Choroid plexus epithelial cell (primary cell): ENCODE measurements around the gene POP4.

Source experiments
- DNase-seq: peaks from one replicate; pipeline ENCODE4 v3.0.0-alpha.2; 2010; ENCODE audit warnings: low read depth
- H3K4me3 ChIP-seq: 2 replicates; pipeline ENCODE4 v1.5.1; 2011; ENCODE audit warnings: low read depth, mild to moderate bottlenecking, control low read depth, low read length, moderate library complexity
- TF ChIP-seq, protein P1 (sequence below): conservative IDR thresholded peaks from 2 replicates; pipeline ENCODE4 v1.5.1; 2011; ENCODE audit warnings: low read depth, mild to moderate bottlenecking, control low read depth, inconsistent platforms, low read length, moderate library complexity

Gene POP4

DNA sequence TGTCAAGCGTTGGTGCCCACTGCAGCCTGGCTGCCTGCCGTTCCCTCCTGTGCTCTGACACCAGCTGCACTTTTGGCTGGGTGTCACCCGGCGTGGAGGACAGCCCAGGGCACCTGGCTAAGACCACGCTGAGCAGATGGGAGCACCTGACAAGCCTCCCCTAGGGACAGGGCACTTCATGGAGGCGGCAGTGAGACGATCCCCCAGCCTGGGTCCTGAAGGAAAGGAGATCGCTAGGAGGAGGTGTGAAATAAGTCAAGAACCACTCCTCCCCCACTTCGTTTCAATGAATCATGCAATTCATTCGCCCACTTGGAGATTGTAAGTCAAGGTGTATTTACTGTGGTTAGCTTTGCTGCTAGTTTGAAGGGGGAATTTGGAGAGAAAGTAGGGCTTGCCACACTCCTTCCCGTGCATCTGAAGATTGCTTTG is 41.5 kb upstream of the POP4 start:
- no peak overlapping the region for H3K4me3 ChIP-seq
- TF ChIP-seq, protein P1, sequence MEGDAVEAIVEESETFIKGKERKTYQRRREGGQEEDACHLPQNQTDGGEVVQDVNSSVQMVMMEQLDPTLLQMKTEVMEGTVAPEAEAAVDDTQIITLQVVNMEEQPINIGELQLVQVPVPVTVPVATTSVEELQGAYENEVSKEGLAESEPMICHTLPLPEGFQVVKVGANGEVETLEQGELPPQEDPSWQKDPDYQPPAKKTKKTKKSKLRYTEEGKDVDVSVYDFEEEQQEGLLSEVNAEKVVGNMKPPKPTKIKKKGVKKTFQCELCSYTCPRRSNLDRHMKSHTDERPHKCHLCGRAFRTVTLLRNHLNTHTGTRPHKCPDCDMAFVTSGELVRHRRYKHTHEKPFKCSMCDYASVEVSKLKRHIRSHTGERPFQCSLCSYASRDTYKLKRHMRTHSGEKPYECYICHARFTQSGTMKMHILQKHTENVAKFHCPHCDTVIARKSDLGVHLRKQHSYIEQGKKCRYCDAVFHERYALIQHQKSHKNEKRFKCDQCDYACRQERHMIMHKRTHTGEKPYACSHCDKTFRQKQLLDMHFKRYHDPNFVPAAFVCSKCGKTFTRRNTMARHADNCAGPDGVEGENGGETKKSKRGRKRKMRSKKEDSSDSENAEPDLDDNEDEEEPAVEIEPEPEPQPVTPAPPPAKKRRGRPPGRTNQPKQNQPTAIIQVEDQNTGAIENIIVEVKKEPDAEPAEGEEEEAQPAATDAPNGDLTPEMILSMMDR, result no peak
- no peak for DNase-seq

DNA sequence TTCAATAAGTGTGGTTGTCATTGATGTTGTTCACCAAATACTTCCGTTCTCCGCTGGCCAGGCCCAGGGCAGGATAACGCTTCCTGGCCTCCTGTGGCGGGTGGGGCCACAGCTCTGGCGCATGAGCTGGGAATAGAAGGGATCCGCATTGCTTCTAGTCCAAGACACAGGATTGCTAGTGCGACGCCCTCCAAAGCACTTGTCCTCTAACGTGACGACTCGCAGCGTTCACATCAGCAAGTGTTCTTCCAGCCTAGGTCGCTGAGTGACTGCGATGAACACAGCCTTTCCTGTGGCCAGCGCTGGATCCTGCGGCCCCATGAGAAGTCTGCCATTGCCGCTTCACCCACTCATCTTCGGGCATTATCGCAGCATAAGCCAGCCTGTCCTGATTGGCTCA is 40.9 kb upstream of the POP4 start:
- DNase-seq, result no peak
- H3K4me3 ChIP-seq, result no peak overlapping the region
- TF ChIP-seq, protein P1, result no peak

DNA sequence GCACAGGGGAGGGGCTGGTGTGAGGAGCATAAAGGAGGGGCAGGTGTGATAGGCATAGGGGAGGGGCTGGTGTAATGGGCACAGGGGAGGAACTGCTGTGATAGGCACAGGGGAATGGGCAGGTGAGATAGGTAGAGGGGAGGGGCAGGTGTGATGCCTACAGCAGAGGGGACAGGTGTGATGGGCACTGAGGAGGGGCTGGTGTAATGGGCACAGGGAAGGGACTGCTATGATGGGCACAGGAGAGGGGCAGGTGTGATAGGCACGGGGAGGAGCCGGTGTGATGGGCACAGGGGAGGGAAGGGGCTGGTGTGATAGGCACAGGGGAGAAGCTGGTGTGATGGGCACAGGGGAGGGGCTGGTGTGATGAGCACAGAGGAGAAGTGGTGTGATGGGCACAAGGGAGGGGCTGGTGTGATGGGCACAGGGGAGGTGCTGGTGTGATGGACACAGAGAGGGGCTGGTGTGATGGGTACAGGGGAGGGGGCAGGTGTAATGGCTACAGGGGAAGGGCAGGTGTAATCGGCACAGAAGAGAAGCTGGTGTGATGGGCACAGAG is 39.5 kb upstream of the POP4 start:
- H3K4me3 ChIP-seq, result no peak overlapping the region
- DNase-seq, result no peak
- TF ChIP-seq, protein P1, result no peak

DNA sequence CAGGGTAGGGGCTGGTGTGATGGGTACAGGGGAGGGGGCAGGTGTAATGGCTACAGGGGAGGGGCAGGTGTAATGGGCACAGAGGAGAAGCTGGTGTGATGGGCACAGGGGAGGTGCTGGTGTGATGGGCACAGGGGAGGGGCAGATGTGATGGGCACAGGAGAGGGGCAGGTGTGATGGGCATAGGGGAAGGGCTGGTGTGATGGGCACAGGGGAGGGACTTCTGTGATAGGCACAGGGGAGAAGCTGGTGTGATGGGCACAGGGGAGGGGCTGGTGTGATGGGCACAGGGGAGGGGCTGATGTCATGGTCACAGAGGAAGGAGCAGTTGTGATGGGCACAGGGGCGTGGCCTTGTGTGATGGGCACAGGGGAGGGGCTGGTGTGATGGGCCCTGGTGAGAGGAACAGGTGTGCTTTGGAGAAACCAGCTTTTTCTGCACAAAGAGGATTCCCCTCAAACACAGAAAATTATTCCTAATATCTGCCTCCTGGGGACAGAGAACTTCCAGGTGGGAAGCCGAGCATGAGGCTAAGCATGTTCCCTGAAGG is 38.6 kb upstream of the POP4 start:
- DNase-seq, result no peak
- no peak overlapping the region for H3K4me3 ChIP-seq
- TF ChIP-seq, protein P1, result no peak

DNA sequence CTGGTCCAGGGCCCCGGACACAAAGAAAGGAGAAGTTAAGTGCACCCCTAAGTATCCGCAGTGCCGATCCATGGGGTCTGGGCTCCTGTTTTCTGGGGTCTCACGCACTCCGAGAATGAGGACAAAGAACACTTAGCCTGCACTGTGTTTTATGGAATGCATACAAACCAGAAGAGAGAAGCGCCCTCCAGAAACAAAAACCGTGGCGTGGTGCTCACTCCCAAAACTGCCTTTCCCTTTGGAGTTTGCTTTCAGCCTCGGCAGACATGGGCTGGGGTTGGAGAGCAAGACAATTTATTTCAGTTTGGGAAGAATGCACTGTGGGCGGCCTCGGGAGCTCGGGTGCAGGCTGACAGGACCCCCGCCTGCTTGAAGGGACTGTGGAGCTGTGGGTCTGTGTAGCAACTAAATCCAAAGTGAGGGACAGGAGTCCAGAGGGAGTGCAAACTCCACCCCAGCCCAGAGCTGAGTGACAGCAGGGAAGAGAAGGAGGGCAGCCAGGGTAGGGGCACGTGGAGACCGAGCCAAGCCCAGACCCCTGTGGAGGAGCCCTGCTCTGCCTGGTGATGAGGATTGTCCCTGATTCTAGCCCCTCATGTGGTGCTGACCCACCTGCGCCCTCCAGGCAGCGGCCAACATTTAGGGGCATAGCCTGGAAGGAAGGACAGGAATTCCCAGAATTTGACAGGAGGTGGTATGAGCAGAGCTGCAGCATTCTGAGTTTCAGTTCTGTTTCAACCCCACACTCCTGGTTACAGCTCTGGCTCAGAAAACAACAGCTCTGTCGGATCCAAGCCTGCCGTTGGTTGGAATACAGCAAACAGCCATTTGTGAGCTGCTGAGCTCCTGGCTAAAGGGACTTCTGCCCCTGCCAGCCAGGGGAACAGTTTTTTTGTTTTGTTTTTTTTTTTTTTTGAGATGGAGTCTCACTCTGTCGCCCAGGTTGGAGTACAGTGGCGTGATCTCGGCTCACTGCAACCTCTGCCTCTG is 37.8 kb upstream of the POP4 start:
- no peak for DNase-seq
- H3K4me3 ChIP-seq, result no peak overlapping the region
- TF ChIP-seq, protein P1, result no peak

DNA sequence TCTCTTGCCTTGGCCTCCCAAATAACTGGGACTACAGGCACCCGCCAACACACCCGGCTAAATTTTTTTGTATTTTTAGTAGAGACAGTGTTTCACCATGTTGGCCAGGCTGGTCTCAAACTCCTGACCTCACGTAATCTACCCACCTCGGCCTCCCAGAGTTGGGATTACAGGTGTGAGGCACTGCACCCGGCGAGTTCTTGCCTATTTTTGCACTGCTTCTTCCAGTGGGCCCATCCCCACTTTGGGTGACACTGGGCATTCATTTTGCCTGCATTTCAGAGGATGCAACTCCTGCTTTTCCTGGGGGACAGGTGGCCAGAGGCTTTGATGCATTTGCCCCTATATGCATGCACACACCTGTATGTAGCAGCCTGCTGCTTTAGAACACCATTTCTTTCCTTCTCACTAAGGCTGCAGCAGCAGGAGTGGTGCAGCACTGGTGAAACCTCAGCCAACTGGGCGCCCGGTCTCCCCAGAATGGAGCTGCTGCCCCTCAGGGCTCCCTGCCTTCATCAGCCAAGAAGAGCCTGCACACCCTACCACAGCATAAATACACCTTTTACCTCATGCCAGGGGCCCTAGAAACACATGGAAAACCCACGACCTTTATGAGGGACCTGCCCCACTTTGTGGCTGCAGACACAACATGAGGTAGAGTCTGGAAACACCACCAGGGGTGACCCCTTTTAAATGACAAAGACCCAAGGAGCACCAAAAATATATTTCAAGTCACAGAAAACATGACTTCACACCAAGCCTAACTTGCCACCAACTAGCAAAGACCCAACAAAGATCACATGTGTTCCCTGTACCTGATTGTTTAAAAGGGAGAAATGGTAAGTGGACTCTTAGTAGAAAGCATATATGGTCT is 36.8 kb upstream of the POP4 start:
- DNase-seq, result no peak
- TF ChIP-seq, protein P1, result no peak
- H3K4me3 ChIP-seq, result no peak overlapping the region
